PC-9 (cell line): ENCODE results near the gene CPNE9. TPM values are rescaled to one million over a fixed set of nuclear protein-coding genes. Genes with fewer than 3 reads are reported as not detected.

ENCODE experiments used
- BruUV-seq: library from RNA; stranded (reverse); fragments of 400-500 nt; replicated peaks from 2 replicates; lab custom pipeline; 2021; lab: Mats Ljungman, UMichigan
- CTCF ChIA-PET: fragments of 300-600 bp; sonication (Branson Sonifier 250); formaldehyde crosslinking; loops from one replicate; lab custom pipeline; 2022; ENCODE audit warnings: antibody characterized with exemption; lab: Charles Lee
- POLR2A ChIA-PET: fragments of 300-600 bp; sonication (Branson Sonifier 250); formaldehyde crosslinking; loops from one replicate; lab custom pipeline; 2022; ENCODE audit warnings: antibody characterized with exemption; ENCODE audit not compliant: unreplicated experiment; lab: Charles Lee
- DNase-seq, 2 experiments: peaks; one replicate each; pipeline versions ENCODE4 v3.0.0 to v3.0.0-alpha.2; 2015 to 2022; ENCODE audit warnings: mixed read lengths in 1 of 2
- H2AFZ ChIP-seq: fragments of 200-600 bp; sonication (generic); 2 replicates; pipeline ENCODE4 v1.8.1; 2017; ENCODE audit warnings: antibody characterized with exemption
- H3F3A ChIP-seq: fragments of 200-600 bp; sonication (generic); 2 replicates; pipeline ENCODE4 v1.8.1; 2017; ENCODE audit warnings: antibody characterized with exemption, mild to moderate bottlenecking, low read depth; ENCODE audit not compliant: insufficient read depth
- H3K27ac ChIP-seq: fragments of 200-600 bp; sonication (generic); 2 replicates; pipeline ENCODE4 v1.6.1; 2016; ENCODE audit warnings: mixed run types
- H3K27me3 ChIP-seq: fragments of 200-600 bp; sonication (generic); 2 replicates; pipeline ENCODE4 v1.6.1; 2016; ENCODE audit warnings: low read depth, mixed run types; ENCODE audit not compliant: insufficient read depth
- H3K36me3 ChIP-seq: fragments of 200-600 bp; sonication (generic); 2 replicates; pipeline ENCODE4 v1.6.1; 2016; ENCODE audit warnings: low read depth, mixed run types
- H3K4me1 ChIP-seq: fragments of 200-600 bp; sonication (generic); replicated peaks from 2 replicates; pipeline ENCODE4 v1.6.1; 2016; ENCODE audit warnings: mixed run types; ENCODE audit not compliant: insufficient read depth
- H3K4me2 ChIP-seq: fragments of 200-600 bp; sonication (generic); 2 replicates; pipeline ENCODE4 v1.6.1; 2017; ENCODE audit warnings: mixed run types
- H3K4me3 ChIP-seq: fragments of 200-600 bp; sonication (generic); 2 replicates; pipeline ENCODE4 v1.6.1; 2016; ENCODE audit warnings: mixed run types
- H3K79me2 ChIP-seq: fragments of 200-600 bp; sonication (generic); 2 replicates; pipeline ENCODE4 v1.6.1; 2017; ENCODE audit warnings: low read depth, mixed run types
- H3K9me2 ChIP-seq: fragments of 200-600 bp; sonication (generic); 2 replicates; pipeline ENCODE4 v1.8.1; 2017; ENCODE audit warnings: mild to moderate bottlenecking; ENCODE audit not compliant: insufficient read depth
- H3K9me3 ChIP-seq: fragments of 200-600 bp; sonication (generic); 2 replicates; pipeline ENCODE4 v1.8.1; 2016; ENCODE audit warnings: low read depth; ENCODE audit not compliant: insufficient read depth
- H4K20me1 ChIP-seq: fragments of 200-600 bp; sonication (generic); 2 replicates; pipeline ENCODE4 v1.8.1; 2017; ENCODE audit not compliant: insufficient read depth
- EZH2 ChIP-seq: fragments of 200-600 bp; sonication (generic); IDR thresholded peaks from 2 replicates; pipeline ENCODE4 v1.8.0; 2017; ENCODE audit warnings: antibody characterized with exemption, low read depth
- intact Hi-C: fragments of 100-400 bp; cut with micrococcal nuclease; formaldehyde crosslinking; loops from one replicate; pipeline ENCODE4 v1.10.0; 2022; ENCODE audit not compliant: unreplicated experiment
- total RNA-seq: library from RNA; stranded (reverse); gene quantifications from 2 replicates; pipeline ENCODE4 v1.2.3, GENCODE V29; 2021
- TF ChIP-seq, protein P1 (sequence below): fragments of 200-600 bp; sonication (generic); conservative IDR thresholded peaks from 2 replicates; pipeline ENCODE4 v1.6.1; 2017; ENCODE audit warnings: mixed run types, antibody characterized with exemption, mild to moderate bottlenecking, moderate library complexity

CPNE9 gene
- total RNA-seq, 1 experiment from 2014 or later: not detected

DNA sequence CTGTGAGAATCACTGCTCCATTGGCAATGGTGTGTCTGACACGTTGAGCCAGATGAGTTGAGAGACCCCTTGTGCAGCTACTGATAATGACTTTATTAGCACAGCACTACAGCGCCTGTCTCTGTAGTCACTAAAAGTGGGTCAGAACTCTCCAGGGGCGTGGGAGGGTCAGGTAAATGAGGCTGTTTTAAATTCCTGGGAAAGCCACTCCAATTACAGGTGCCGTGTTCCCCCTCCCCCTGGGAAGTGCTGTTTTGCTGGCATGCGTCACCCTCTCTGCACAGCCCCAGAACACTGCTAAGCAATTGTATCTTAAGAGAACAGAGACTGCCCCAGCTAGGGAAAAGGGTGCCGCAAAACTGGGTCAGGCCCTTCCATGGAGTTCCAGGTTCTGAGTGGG, 21.5 kb upstream of the CPNE9 start:
- intact Hi-C loops: no loop called here
- ChIA-PET POLR2A (no interaction called here), CTCF (no interaction called here)
- no peaks in the 10 kb centered on the region for H3K9me2 ChIP-seq
- BruUV-seq: no TSS peak
- no peaks in the 10 kb centered on the region for H3K9me3 ChIP-seq
- H3K4me1 ChIP-seq: peaks cover under 1% of the 10 kb centered on the region
- TF ChIP-seq, protein P1, sequence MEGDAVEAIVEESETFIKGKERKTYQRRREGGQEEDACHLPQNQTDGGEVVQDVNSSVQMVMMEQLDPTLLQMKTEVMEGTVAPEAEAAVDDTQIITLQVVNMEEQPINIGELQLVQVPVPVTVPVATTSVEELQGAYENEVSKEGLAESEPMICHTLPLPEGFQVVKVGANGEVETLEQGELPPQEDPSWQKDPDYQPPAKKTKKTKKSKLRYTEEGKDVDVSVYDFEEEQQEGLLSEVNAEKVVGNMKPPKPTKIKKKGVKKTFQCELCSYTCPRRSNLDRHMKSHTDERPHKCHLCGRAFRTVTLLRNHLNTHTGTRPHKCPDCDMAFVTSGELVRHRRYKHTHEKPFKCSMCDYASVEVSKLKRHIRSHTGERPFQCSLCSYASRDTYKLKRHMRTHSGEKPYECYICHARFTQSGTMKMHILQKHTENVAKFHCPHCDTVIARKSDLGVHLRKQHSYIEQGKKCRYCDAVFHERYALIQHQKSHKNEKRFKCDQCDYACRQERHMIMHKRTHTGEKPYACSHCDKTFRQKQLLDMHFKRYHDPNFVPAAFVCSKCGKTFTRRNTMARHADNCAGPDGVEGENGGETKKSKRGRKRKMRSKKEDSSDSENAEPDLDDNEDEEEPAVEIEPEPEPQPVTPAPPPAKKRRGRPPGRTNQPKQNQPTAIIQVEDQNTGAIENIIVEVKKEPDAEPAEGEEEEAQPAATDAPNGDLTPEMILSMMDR: no peak
- no peak for TF ChIP-seq EZH2
- H3K27me3 ChIP-seq: no peaks in the 10 kb centered on the region
- no peak for DNase-seq
- H4K20me1 ChIP-seq: no peaks in the 10 kb centered on the region
- H3K4me3 ChIP-seq: no peak overlapping the region
- H2AFZ ChIP-seq: no peak overlapping the region
- no peak overlapping the region for H3K27ac ChIP-seq
- H3F3A ChIP-seq: no peaks in the 10 kb centered on the region
- H3K79me2 ChIP-seq: no peaks in the 10 kb centered on the region
- no peak overlapping the region for H3K4me2 ChIP-seq
- peaks cover 14% of the 10 kb centered on the region; the same call in 1 of the 2 replicates for H3K36me3 ChIP-seq

DNA sequence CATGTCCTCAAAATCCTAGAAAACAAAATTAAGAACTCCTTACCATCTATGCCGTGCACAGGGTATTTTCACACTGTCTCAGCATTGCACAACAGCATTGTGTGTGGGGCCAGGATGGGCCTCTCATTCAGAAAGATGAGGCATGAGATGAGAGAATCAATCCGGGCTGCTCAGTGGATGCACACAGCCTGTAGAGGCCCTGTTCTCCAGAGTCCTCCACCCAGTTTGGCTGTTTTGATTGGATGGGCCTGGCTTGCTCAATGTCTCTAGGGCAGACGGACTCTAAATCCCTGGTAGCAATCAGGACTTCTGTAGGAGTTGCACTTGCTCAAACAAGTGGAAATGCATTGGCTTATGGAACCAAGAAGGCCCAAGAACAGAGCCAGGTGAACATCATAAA, 20.2 kb upstream of the CPNE9 start:
- no peaks in the 10 kb centered on the region for H3K27me3 ChIP-seq
- no peak overlapping the region for H3K27ac ChIP-seq
- H3K4me3 ChIP-seq: no peak overlapping the region
- ChIA-PET CTCF (no interaction called here), POLR2A (no interaction called here)
- intact Hi-C loops: no loop called here
- no peaks in the 10 kb centered on the region for H4K20me1 ChIP-seq
- H3K79me2 ChIP-seq: no peaks in the 10 kb centered on the region
- no peak for DNase-seq
- H3K9me3 ChIP-seq: no peaks in the 10 kb centered on the region
- no peaks in the 10 kb centered on the region for H3K9me2 ChIP-seq
- H2AFZ ChIP-seq: no peak overlapping the region
- no peaks in the 10 kb centered on the region for H3K4me1 ChIP-seq
- peaks cover 12% of the 10 kb centered on the region; the same call in 1 of the 2 replicates for H3K36me3 ChIP-seq
- H3K4me2 ChIP-seq: no peak overlapping the region
- H3F3A ChIP-seq: no peaks in the 10 kb centered on the region
- no TSS peak for BruUV-seq
- TF ChIP-seq, protein P1: no peak
- TF ChIP-seq EZH2: no peak

DNA sequence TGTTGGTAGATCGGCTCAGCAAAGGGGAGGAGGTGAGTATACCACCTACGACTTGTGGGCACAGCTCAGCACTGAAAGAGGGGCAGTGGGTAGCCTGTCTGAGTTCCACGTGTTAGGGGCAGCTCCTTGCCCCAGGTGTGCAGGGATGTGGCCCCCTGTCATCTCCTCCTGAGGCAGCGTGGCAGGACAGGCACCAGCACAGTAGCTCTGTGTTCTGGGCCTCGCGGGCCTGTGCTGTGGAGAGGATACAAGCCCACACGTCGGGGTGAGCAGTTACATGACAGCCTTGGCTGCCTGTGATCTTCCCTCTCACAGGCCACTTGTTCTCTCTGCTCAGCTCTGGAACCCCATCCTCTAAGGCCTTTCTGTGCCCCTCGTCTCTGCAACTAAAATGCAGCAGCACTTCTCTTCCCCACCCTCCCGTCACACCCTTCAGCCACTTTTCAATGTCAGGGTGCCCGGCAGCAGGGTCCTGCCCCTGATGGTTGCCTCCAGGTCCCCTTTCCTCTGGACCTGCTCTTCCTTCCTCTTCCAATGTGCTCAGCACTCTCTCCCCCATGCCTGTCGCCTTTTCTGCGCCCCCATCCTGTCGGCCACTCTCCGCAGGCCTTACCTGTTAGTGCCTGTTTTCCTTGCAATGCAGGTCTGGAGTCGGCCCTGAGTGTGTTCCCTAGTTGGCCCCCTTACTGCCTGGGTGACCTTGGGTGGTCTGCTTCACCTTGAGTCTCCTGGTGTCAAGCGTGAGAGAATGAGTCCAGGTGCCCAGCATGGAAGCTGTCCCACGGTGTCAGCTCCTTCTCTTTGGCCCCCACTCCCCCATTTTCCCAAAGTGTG, 18.2 kb upstream of the CPNE9 start:
- H3F3A ChIP-seq: no peaks in the 10 kb centered on the region
- H3K9me2 ChIP-seq: no peaks in the 10 kb centered on the region
- no peaks in the 10 kb centered on the region for H4K20me1 ChIP-seq
- H3K4me2 ChIP-seq: no peak overlapping the region
- intact Hi-C loops: no loop called here
- no peaks in the 10 kb centered on the region for H3K79me2 ChIP-seq
- no peaks in the 10 kb centered on the region for H3K4me1 ChIP-seq
- no peak overlapping the region for H3K27ac ChIP-seq
- no peaks in the 10 kb centered on the region for H3K27me3 ChIP-seq
- H3K4me3 ChIP-seq: no peak overlapping the region
- ChIA-PET POLR2A (no interaction called here), CTCF (no interaction called here)
- no peak for DNase-seq
- H2AFZ ChIP-seq: no peak overlapping the region
- peaks cover 5% of the 10 kb centered on the region; the same call in 1 of the 2 replicates for H3K36me3 ChIP-seq
- H3K9me3 ChIP-seq: no peaks in the 10 kb centered on the region
- no TSS peak for BruUV-seq
- no peak for TF ChIP-seq EZH2
- TF ChIP-seq, protein P1: no peak
